Measurements from ENCODE around the gene SRGAP1. TPM values are rescaled to one million over a fixed set of nuclear protein-coding genes. Genes with fewer than 3 reads are reported as not detected.

Gene SRGAP1
- polyA plus RNA-seq, 1 donor from 2014 or later, result 4.8 TPM

GRCh38 chr12:64139021-64139420, 294.5 kb downstream of the SRGAP1 start:
- no peak overlapping the region for H2AFZ ChIP-seq (ENCODE audit: low read depth, low read length)

DNA sequence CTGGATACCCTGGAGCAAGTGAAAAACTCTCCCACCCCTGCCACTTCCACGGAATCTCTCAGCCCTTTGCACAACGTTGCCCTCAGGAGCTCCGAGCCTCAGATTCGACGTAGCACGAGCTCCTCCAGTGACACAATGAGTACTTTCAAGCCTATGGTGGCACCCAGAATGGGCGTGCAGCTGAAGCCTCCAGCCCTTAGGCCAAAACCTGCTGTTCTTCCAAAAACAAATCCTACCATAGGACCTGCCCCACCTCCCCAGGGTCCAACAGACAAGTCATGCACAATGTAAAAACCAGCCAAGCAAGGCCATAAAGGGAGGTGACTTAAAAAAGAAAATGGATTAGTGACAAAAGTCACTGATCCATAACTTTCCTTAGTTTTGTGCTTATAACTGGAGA, 297.9 kb downstream of the SRGAP1 start:
- Histone ChIP-seq H3F3A (ENCODE audit: insufficient read depth, low read length, poor library complexity, severe bottlenecking) (no peaks in the 10 kb centered on the region), H2AFZ (ENCODE audit: low read depth, low read length) (no peak overlapping the region), H3K36me3 (ENCODE audit: insufficient read depth, low read length) (peaks cover 20% of the 10 kb centered on the region), H3K9ac (ENCODE audit: low read length) (no peak overlapping the region), H4K20me1 (ENCODE audit: insufficient read depth) (no peaks in the 10 kb centered on the region), H3K27me3 (ENCODE audit: insufficient read depth, low read depth, low read length) (no peaks in the 10 kb centered on the region), H3K4me2 (ENCODE audit: low read length) (no peak overlapping the region), H3K9me2 (ENCODE audit: insufficient read depth, low read length) (no peaks in the 10 kb centered on the region), H3K79me2 (replicated peaks; ENCODE audit: insufficient read depth, low read length) (no peaks in the 10 kb centered on the region), H3K27ac (ENCODE audit: low read length) (no peak overlapping the region), H3K9me3 (ENCODE audit: low read length) (no peaks in the 10 kb centered on the region), H3K4me3 (ENCODE audit: low read length) (no peak overlapping the region)
- no peak for TF ChIP-seq POLR2AphosphoS5 (IDR thresholded peaks at IDR 0.05)
- no peak for TF ChIP-seq MXI1 (conservative IDR thresholded peaks at IDR 0.05; ENCODE audit: poor library complexity, severe bottlenecking)
- TF ChIP-seq REST (IDR thresholded peaks at IDR 0.05; ENCODE audit: borderline replicate concordance), result no peak
- TF ChIP-seq RAD21 (conservative IDR thresholded peaks at IDR 0.05), result no peak
- no peak for TF ChIP-seq TAF1 (IDR thresholded peaks at IDR 0.05; ENCODE audit: low read depth)
- TF ChIP-seq, protein P1, sequence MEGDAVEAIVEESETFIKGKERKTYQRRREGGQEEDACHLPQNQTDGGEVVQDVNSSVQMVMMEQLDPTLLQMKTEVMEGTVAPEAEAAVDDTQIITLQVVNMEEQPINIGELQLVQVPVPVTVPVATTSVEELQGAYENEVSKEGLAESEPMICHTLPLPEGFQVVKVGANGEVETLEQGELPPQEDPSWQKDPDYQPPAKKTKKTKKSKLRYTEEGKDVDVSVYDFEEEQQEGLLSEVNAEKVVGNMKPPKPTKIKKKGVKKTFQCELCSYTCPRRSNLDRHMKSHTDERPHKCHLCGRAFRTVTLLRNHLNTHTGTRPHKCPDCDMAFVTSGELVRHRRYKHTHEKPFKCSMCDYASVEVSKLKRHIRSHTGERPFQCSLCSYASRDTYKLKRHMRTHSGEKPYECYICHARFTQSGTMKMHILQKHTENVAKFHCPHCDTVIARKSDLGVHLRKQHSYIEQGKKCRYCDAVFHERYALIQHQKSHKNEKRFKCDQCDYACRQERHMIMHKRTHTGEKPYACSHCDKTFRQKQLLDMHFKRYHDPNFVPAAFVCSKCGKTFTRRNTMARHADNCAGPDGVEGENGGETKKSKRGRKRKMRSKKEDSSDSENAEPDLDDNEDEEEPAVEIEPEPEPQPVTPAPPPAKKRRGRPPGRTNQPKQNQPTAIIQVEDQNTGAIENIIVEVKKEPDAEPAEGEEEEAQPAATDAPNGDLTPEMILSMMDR (IDR thresholded peaks at IDR 0.05; ENCODE audit: poor library complexity, severe bottlenecking), result no peak
- no peak for TF ChIP-seq EZH2 (IDR thresholded peaks at IDR 0.05; ENCODE audit: borderline replicate concordance, insufficient read depth, low read length, poor library complexity, severe bottlenecking)
- no peak for TF ChIP-seq EP300 (conservative IDR thresholded peaks at IDR 0.05; ENCODE audit: poor library complexity, severe bottlenecking)

More at GRCh38 chr12:64139021-64139420, 294.5 kb downstream of the SRGAP1 start:
- no peaks in the 10 kb centered on the region for H3K79me2 ChIP-seq (replicated peaks; ENCODE audit: insufficient read depth, low read length)
- H3K27ac ChIP-seq (ENCODE audit: low read length), result no peak overlapping the region
- H3K9me3 ChIP-seq (ENCODE audit: low read length), result no peaks in the 10 kb centered on the region
- no peaks in the 10 kb centered on the region for H3K27me3 ChIP-seq (ENCODE audit: insufficient read depth, low read depth, low read length)
- H3K4me3 ChIP-seq (ENCODE audit: low read length), result no peak overlapping the region
- H3K9me2 ChIP-seq (ENCODE audit: insufficient read depth, low read length), result no peaks in the 10 kb centered on the region
- H3K4me2 ChIP-seq (ENCODE audit: low read length), result no peak overlapping the region
- H3F3A ChIP-seq (ENCODE audit: insufficient read depth, low read length, poor library complexity, severe bottlenecking), result no peaks in the 10 kb centered on the region
- TF ChIP-seq POLR2AphosphoS5 (IDR thresholded peaks at IDR 0.05) (no peak), SMC3 (conservative IDR thresholded peaks at IDR 0.05; ENCODE audit: poor library complexity) (no peak), RAD21 (conservative IDR thresholded peaks at IDR 0.05) (no peak), MXI1 (conservative IDR thresholded peaks at IDR 0.05; ENCODE audit: poor library complexity, severe bottlenecking) (no peak), EZH2 (IDR thresholded peaks at IDR 0.05; ENCODE audit: borderline replicate concordance, insufficient read depth, low read length, poor library complexity, severe bottlenecking) (no peak), TAF1 (IDR thresholded peaks at IDR 0.05; ENCODE audit: low read depth) (no peak)
- TF ChIP-seq, protein P1 (IDR thresholded peaks at IDR 0.05; ENCODE audit: poor library complexity, severe bottlenecking), result no peak
- H3K9ac ChIP-seq (ENCODE audit: low read length), result no peak overlapping the region
- H3K36me3 ChIP-seq (ENCODE audit: insufficient read depth, low read length), result peaks cover 13% of the 10 kb centered on the region
- no peaks in the 10 kb centered on the region for H4K20me1 ChIP-seq (ENCODE audit: insufficient read depth)

Data from neural cell (in vitro differentiated cells).